ENCODE results near the gene SKIL.

Gene SKIL

GRCh38 chr3:170350515-170351413 lies 6.8 kb upstream of the SKIL start:
- DNase-seq: no peak

GRCh38 chr3:170352936-170353335 lies 4.6 kb upstream of the SKIL start:
- no peak for DNase-seq

- DNase-seq: no peak
Observed at GRCh38 chr3:170353485-170353884, 4.0 kb upstream of the SKIL start.

GRCh38 chr3:170354760-170355159 lies 2.8 kb upstream of the SKIL start:
- DNase-seq: no peak

- no peak for DNase-seq
Observed at GRCh38 chr3:170355738-170356595, 1.5 kb upstream of the SKIL start.

DNA sequence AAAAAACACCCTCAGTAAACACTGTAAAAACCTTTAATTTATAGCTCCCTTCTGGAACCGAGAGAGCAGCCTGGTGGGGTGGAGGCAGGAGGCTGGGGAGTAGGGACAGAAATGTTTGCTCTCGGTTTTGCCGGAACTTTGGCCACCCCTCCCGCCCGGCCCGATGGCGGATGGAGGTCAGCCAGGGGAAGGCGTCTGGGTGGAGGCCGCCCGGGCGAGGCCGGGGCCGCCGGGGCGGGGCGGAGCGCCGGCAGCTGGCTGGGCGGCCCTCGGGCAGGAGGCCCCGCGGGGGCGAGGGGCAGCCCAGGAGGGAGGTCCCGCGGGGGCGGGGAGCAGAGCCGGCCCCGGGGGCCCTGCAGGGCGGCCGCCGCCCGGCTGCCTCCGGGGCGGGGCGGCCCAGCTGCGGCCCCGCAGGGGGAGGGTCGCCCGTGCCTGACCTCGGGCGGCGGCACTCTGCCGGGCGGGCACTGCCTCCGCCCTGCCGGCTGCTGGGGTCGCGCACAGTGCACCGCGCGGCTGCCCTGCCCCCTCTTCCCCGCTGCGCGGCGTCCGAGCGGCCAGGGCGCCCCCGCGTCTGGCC lies 829 bp upstream of the SKIL start:
- peak; percentile 61 for DNase-seq

GRCh38 chr3:170358042-170359010 lies 811 bp downstream of the SKIL start:
- DNase-seq: no peak

DNA sequence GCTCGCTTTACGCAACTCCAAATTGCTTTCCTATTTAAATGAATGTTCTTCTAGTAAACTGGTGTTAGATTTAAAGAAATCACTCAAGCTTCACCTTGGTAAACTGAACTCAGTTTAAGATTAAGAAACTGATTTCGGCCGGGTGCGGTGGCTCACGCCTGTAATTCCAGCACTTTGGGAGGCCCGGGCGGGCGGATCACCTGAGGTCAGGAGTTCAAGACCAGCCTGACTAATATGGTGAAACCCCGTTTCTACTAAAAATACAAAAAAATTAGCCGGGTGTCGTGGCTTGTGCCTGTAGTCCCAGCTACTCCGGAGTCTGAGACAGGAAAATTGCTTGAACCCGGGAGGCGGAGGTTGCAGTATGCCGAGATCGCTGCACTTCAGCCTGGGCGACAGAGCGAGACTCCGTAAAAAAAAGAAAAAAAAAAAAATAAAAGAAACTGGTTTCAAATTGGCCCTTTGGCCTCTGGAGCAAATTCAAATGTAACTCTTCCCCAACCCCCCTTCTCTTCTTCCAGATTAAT lies 1.7 kb downstream of the SKIL start:
- no peak for DNase-seq

GRCh38 chr3:170360466-170360865 lies 3.0 kb downstream of the SKIL start:
- DNase-seq: no peak

DNA sequence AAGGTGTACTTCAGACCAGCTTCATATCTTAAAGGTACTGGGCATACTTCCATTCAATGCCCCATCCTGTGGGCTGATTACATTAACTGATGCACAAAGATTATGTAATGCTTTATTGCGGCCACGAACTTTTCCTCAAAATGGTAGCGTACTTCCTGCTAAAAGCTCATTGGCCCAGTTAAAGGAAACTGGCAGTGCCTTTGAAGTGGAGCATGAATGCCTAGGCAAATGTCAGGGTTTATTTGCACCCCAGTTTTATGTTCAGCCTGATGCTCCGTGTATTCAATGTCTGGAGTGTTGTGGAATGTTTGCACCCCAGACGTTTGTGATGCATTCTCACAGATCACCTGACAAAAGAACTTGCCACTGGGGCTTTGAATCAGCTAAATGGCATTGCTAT lies 3.4 kb downstream of the SKIL start:
- DNase-seq: no peak

- no peak for DNase-seq
Observed at GRCh38 chr3:170361711-170362110, 4.2 kb downstream of the SKIL start.

GRCh38 chr3:170363471-170363994 lies 6.0 kb downstream of the SKIL start:
- DNase-seq: no peak

GRCh38 chr3:170364965-170365364 lies 7.5 kb downstream of the SKIL start:
- no peak for DNase-seq

DNA sequence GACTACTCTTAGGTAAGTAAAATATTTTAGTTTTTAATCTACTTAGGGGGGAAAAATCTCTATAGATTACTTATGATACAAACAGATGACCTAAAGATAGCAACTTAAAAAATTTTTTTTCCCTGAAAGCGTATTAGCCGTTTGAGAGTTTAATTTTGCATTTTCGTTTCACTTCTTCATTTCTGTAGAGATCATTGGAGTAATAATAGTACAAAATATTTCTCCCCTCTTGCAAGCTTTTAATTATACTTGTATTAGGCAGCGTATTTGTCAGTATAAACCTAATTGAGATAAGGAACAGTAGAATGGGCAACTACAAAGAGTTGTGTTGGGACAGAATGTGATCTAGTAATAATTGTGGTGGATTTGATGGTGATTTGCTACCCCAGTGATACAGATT lies 10.3 kb downstream of the SKIL start:
- no peak for DNase-seq

DNA sequence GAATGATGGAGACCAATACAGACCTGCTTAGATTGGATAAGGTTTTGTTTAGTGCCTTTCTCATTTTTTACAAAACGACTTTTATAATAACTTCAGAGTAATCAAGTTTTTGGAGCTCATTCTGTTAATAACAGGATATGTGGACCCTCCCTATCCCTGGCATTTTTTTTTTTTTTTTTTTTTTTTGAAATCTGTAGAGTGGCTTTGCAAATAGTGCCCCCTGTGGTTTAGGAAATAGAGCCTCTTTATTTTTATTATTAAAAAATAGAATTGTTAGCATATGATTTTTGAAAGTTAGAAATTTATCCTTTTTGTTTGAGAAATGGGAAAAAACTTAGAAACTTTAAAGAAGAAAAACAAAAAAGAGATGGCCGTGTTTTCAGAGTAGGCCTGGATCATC lies 11.4 kb downstream of the SKIL start:
- DNase-seq: no peak

- no peak for DNase-seq
Observed at GRCh38 chr3:170372190-170372879, 14.8 kb downstream of the SKIL start.

GRCh38 chr3:170383567-170383966 lies 26.1 kb downstream of the SKIL start:
- DNase-seq: no peak

- DNase-seq: no peak
Observed at GRCh38 chr3:170386468-170386867, 29.0 kb downstream of the SKIL start.

- DNase-seq: no peak
Observed at GRCh38 chr3:170387950-170388349, 30.4 kb downstream of the SKIL start.

- DNase-seq: no peak
Observed at GRCh38 chr3:170391108-170391507, 33.6 kb downstream of the SKIL start.

DNA sequence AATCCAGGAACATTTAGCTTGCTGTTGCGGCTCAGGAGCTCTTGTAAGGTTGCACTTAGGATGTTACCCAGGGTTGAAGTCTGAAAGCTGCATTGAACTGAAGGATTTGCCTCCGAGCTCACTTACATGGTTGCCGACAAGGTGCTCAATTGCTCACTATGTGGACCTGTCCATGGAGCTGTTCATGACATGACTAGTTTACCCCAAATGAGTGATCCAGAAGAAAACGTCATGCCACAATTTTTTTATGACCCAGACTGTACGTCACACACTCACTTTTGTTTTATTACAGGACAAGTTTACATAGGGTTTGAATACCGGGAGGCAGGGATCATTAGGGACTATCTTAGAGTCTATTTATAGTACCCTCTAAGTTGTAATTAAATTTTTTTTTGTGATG lies 40.2 kb downstream of the SKIL start:
- no peak for DNase-seq

Data from SHP77 treated with DMSO at 0.1 percent for 48 hours (cell line).